ENCODE measurements around the gene PRKCI.
A peak's percentile ranks its signal among the peaks of the same experiment; 100 is the strongest.
"Not testable (repeated sequence)": the region's sequence is repeated elsewhere in the genome, so short reads cannot be mapped to it uniquely, and the experiment has no call there.

Gene PRKCI

GRCh38 chr3:170221924-170222646 lies at the start of gene PRKCI:
Gene PRKCI (plus strand): TSS chr3:170222424. CDS start chr3:170222670, 246 bp downstream.
- DNase-seq: peak; percentile 95

- no peak for DNase-seq
Observed at GRCh38 chr3:170178651-170179050, 43.6 kb upstream of the PRKCI start.

- no peak for DNase-seq
Observed at GRCh38 chr3:170179432-170179831, 42.8 kb upstream of the PRKCI start.

- DNase-seq: no peak
Observed at GRCh38 chr3:170180079-170180907, 41.9 kb upstream of the PRKCI start.

- DNase-seq: peak; percentile 82
Observed at GRCh38 chr3:170180908-170181885, 41.0 kb upstream of the PRKCI start, which contains the start of gene PHC3. Gene PHC3 (minus strand): TSS chr3:170181733. CDS start chr3:170181715, 18 bp downstream.

GRCh38 chr3:170189398-170190256 lies 32.6 kb upstream of the PRKCI start:
- no peak for DNase-seq

- DNase-seq: not testable (repeated sequence)
Observed at GRCh38 chr3:170195759-170196158, 26.5 kb upstream of the PRKCI start.

- no peak for DNase-seq
Observed at GRCh38 chr3:170196833-170197232, 25.4 kb upstream of the PRKCI start.

- DNase-seq: no peak
Observed at GRCh38 chr3:170200987-170201386, 21.2 kb upstream of the PRKCI start.

- no peak for DNase-seq
Observed at GRCh38 chr3:170201527-170201926, 20.7 kb upstream of the PRKCI start.

- no peak for DNase-seq
Observed at GRCh38 chr3:170203457-170203856, 18.8 kb upstream of the PRKCI start.

GRCh38 chr3:170204023-170204472 lies 18.2 kb upstream of the PRKCI start:
- DNase-seq: no peak

- no peak for DNase-seq
Observed at GRCh38 chr3:170204509-170204908, 17.7 kb upstream of the PRKCI start.

GRCh38 chr3:170205302-170205701 lies 16.9 kb upstream of the PRKCI start:
- DNase-seq: no peak

- not testable (repeated sequence) for DNase-seq
Observed at GRCh38 chr3:170206164-170206762, 16.0 kb upstream of the PRKCI start.

- no peak for DNase-seq
Observed at GRCh38 chr3:170207717-170208116, 14.5 kb upstream of the PRKCI start.

- DNase-seq: no peak
Observed at GRCh38 chr3:170211668-170212067, 10.6 kb upstream of the PRKCI start.

GRCh38 chr3:170219850-170220249 lies 2.4 kb upstream of the PRKCI start:
- DNase-seq: no peak

GRCh38 chr3:170220871-170221270 lies 1.4 kb upstream of the PRKCI start:
- no peak for DNase-seq

- DNase-seq: no peak
Observed at GRCh38 chr3:170222647-170223541, 670 bp downstream of the PRKCI start.
